Measurements from ENCODE around the gene NLRP5.
"Not testable (repeated sequence)": the region's sequence is repeated elsewhere in the genome, so short reads cannot be mapped to it uniquely, and the experiment has no call there.

NLRP5 gene

GRCh38 chr19:55986487-55986886 is at the start of gene NLRP5:
Gene NLRP5 (plus strand): TSS chr19:55986775.
- DNase-seq = no peak

- DNase-seq = no peak
These were observed 47.4 kb upstream of the NLRP5 start for GRCh38 chr19:55939206-55939605.

- DNase-seq = no peak
These were observed 46.3 kb upstream of the NLRP5 start for GRCh38 chr19:55940306-55940705.

GRCh38 chr19:55947532-55947931 is 39.0 kb upstream of the NLRP5 start, which contains the start of gene NLRP8:
Gene NLRP8 (plus strand): TSS chr19:55947832.
- no peak for DNase-seq

GRCh38 chr19:55950566-55950965 is 36.0 kb upstream of the NLRP5 start:
- DNase-seq = not testable (repeated sequence)

GRCh38 chr19:55956431-55956830 is 30.1 kb upstream of the NLRP5 start:
- no peak for DNase-seq

- no peak for DNase-seq
These were observed 28.2 kb upstream of the NLRP5 start for GRCh38 chr19:55958356-55958755.

- no peak for DNase-seq
These were observed 26.4 kb upstream of the NLRP5 start for GRCh38 chr19:55959996-55960675.

- DNase-seq = no peak
These were observed 24.4 kb upstream of the NLRP5 start for GRCh38 chr19:55962186-55962585.

GRCh38 chr19:55973982-55974381 is 12.6 kb upstream of the NLRP5 start:
- no peak for DNase-seq

- no peak for DNase-seq
These were observed 6.2 kb upstream of the NLRP5 start for GRCh38 chr19:55980415-55980814.

GRCh38 chr19:55985254-55985653 is 1.3 kb upstream of the NLRP5 start:
- no peak for DNase-seq

- DNase-seq = no peak
These were observed 4.3 kb downstream of the NLRP5 start for GRCh38 chr19:55990831-55991230.

- DNase-seq = no peak
These were observed 6.9 kb downstream of the NLRP5 start for GRCh38 chr19:55993492-55993891.

GRCh38 chr19:56014765-56015164 is 28.2 kb downstream of the NLRP5 start:
- DNase-seq = no peak

GRCh38 chr19:56015756-56016155 is 29.2 kb downstream of the NLRP5 start:
- no peak for DNase-seq

GRCh38 chr19:56019325-56019724 is 32.8 kb downstream of the NLRP5 start:
- DNase-seq = not testable (repeated sequence)

GRCh38 chr19:56020355-56020975 is 33.9 kb downstream of the NLRP5 start:
- not testable (repeated sequence) for DNase-seq

- DNase-seq = no peak
These were observed 40.2 kb downstream of the NLRP5 start for GRCh38 chr19:56026769-56027168.

- no peak for DNase-seq
These were observed 67.0 kb downstream of the NLRP5 start for GRCh38 chr19:56053596-56053995.

GRCh38 chr19:56066152-56067023 is 79.8 kb downstream of the NLRP5 start:
- DNase-seq = peak; percentile 59

- no peak for DNase-seq
These were observed 83.1 kb downstream of the NLRP5 start for GRCh38 chr19:56069642-56070041.

- DNase-seq = no peak
These were observed 84.6 kb downstream of the NLRP5 start for GRCh38 chr19:56071151-56071550.

GRCh38 chr19:56076498-56076897 is 89.9 kb downstream of the NLRP5 start:
- peak; percentile 32 for DNase-seq

All from activated CD4-positive, alpha-beta T cell treated with anti-CD3 and anti-CD28 coated beads, Interleukin-2, amount 50 U/mL, for 16 hours (primary cell).